UCSD-AML1 (cell line): ENCODE measurements around the gene CYSRT1.

Source experiments
- DNase-seq: peaks from one replicate; lab custom pipeline; 2025; ENCODE audit not compliant: unreplicated experiment; lab: John Stamatoyannopoulos, UW

The CYSRT1 gene, protein sequence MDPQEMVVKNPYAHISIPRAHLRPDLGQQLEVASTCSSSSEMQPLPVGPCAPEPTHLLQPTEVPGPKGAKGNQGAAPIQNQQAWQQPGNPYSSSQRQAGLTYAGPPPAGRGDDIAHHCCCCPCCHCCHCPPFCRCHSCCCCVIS

DNA sequence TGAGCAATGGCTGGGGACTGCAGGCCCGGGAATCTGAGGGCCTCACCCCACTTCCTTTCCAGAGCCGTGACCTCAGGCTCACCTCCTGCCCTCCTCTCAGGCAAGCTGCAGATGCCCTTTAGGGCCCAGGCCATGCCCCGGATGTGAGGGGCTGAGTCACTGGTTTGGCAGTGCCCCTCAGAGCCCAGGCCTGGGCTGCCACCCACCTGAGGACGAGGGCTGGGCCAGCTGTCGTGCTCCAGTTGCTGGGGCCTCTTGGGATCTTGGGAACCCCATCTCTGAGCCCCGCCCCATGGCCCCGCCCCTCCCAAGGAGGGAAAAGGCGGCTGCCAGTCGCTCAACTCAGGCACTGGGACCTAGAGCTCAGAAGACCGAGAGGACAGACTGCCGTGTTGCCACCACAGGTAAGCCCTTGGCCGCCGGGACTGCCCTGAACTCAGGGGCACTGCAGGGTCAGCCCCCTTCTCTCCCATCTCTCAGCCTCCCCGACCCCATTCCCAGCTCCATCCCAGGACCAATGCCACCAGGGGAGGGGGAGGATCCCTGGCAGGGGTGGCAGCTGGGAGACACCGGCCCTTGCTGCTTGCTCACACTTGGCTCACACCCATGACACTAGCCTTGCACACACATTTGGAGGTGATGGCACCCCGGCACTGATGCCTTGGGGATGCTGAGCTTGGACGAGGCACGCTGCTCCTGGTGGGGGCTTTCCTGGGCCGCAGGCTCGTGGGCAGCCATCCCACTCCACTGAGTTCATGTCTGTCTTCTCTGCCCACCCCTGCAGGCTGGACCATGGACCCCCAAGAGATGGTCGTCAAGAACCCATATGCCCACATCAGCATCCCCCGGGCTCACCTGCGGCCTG, at the start of gene CYSRT1:
CYSRT1 (plus strand) TSS at position 345 of the 865 bp plus-strand sequence; CDS start at position 793, 448 bp downstream.
- DNase-seq = peak; percentile 40

DNA sequence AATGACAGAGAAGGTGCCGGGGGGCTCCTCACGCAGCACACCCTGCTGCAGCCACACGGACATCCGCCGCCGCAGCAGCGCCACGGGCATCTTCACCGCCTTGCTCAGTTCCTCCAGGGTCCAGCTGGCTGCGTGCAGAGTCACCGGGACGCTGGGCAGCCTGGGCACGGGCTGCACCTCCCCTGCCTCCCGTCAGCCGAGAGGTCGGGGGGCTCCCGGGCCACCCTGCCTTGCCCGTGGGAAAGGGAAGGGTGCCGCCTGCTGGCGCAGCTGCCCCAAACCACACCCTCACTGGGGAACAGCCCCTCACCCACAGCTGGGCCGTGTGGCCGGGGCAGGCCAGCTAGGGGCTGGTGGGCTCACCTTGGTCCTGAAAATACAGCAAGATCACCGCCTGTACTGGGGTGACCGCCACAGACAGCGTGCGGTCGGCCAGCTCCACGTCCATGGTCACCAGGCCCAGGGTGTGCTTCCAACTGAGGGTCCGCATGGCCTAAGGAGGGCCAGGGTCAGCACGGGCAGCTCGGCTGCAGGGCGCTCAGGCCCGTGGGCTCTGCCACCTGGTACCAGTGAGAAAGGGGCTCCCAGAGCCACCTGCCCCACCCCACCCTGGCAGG, 49.5 kb upstream of the CYSRT1 start:
- no peak for DNase-seq

DNA sequence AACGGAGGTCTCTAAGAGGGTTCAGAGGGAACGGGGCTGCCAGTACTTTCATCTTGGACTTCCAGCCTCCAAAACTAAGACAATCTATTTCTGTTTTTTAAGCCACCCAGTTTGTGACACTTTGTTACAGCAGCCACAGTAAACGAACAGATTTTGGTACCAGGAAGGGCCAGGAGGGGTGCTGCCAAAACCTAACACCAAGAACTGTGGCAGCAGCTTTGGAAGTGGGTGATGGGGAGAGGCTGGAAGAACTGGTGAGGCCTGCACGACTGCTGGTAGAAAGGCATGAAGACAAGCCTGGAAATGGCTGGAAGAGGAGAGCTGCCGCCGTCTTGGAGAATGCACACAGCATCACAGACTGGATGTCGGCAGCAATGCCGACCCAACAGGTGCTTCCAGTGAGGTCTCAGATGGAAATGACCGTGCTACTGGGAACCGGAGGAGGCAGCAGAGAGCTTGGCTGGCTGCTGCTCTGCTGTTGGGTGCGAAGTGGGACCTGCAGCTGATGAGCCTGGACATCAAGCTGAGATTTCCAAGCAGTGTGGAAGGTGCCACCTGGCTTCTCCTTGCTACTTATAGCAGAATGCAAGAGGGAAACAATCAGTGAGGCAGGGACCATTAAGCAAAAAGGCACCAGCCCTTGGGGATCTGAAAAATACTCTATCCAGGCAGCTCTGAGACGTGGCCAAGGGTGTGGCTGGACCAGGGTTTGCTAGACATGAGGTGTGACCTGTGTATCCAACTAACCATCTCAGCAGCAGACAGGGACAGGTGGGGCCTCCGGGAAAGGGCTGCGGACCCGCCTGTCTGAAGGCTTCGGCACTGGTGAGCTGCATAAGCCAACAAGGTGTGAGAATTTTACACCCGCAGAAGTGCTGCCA, 48.4 kb upstream of the CYSRT1 start:
- no peak for DNase-seq

DNA sequence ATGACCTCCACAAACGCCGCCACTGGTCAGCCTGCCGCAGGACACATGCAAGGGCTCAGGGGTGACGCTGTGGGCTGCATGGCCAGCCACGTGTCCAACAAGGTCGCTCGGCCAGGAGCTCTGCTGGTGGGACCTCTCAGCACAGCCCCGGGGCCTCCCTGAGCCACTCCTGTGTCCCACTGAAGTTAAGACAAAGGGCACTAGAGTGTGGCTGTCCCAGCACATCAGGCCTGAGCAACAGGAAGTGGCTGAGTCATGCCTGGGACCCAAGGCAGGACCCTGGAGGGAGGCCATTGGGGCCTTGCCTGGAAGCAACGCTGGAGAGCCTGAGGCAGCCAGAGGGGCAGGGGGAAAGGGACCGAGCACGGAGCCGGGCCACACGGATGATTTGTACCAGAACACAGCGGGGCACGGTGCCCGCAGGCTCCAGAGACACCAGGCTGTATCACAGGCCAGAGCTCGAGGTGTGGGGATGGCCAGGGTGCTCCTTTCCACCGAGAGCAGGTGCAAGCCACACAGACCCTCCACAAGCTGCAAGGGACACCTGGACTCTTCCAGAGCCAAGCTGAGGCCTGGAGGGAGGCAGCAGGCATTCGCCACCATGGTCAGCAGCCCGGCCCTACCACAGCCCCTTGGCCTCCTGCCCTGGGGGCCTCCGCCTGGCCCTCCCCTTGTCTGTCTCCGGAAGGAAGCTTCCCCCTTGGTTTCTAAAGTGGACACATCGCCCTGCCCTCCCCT, 46.6 kb upstream of the CYSRT1 start:
- DNase-seq = no peak

DNA sequence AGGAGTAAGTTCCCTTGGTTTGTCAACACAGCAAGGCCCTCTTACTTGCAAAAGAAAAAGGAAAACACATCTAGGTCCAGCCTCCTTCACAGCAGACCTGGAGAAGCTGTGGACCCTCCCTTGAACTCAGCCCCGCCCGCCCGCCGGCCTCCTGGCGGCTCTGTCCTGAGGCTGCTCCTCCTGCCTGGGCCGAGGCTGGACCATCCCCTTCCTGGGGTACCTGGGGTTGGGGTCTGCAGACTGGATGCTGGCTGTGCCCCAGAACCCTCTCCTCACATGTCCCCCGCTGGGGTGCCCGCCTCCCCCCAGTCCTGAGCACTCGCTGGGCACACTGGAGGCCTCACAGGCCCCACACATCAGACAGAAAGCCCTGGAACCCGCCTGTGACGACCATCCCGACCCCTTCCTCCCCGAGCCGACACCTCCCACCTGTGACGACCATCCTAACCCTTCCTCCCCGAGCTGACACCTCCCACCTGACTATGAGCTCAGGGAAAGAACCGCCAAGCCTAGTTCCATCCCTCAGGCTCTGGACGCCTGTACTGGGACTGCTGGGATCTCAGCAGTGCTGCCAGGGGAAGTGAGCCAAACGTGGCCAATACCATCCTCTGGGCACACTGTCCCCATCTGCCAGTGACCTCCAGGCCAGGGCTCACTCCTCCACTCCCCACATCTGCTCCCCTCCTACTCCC, 45.9 kb upstream of the CYSRT1 start:
- no peak for DNase-seq

DNA sequence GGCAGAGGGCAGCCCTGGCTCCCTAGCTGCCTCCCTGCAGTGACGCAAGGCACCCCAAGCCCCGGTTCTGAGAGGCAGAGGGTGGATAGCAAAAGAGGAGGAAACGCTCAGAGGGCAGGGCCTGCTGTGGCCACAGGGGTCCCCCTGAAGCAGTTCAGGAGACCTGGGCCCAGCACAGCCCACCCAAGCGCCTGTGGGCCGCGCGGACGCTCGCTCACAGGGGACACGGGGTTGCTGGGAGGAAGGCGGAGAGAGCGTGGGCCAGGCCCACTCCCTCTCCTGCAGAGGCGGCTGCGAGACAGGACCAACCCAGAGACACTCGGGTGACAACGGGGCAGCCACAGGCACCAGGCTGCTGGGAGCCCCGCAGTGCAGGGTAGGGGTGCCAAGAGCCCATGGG, 45.2 kb upstream of the CYSRT1 start:
- DNase-seq = no peak

DNA sequence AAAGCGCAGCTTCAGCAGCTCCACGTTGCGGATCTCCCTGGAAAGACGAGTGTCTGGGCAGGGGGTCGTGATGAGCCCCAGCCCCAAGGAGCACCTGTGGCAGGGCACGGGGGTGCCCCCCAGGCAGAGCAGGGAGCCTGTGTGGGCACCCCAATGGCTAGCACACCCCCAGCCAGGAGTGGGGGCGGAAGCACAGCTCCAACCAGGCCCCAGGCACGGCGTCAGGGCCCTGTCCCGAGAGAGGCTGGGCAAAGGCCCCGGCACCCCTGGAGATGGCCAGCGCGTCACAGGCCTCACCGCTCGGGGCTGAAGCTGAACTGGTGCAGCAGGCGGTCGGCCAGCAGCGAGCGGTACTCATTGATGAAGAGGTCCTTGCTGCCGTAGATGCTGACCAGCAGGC, 44.5 kb upstream of the CYSRT1 start:
- no peak for DNase-seq

DNA sequence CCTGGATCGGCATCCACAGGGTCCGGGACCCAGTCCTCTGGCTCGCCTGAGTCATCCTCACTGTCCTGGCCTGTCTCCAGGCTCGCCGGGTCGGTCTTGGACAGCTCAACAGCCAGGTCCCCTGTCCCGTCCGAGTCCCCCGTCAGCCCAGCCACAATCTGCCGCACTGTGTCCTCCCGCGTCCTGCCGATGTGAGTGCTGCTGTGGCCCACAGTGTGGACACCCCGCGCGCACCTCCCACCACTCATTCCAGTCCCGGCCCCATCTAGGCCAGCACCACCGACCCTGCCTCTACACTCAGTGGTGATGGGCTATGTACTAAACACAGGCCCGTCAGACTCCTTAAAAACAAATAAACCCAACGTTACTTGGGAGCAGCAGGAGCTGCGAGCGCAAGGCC, 43.3 kb upstream of the CYSRT1 start:
- DNase-seq = no peak

DNA sequence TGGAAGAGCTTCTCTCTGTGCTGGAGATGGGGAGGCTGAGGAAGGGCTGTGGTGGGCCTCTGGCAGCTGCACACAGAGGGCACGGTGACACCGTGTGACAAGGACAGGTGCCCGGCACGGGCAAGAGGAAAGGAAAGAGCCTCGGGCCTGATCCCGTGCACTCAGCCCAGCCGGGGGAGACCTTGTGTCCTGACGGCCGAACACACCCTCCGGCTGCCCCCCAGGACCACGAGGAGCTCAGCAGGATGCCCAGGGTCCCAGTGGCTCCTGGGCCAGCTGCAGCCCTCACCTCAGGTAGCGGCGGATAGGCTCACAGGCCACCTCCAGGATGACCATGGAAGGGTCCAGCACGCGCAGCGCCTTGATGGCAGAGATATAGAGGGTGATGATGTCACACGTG, 42.1 kb upstream of the CYSRT1 start:
- DNase-seq = no peak

DNA sequence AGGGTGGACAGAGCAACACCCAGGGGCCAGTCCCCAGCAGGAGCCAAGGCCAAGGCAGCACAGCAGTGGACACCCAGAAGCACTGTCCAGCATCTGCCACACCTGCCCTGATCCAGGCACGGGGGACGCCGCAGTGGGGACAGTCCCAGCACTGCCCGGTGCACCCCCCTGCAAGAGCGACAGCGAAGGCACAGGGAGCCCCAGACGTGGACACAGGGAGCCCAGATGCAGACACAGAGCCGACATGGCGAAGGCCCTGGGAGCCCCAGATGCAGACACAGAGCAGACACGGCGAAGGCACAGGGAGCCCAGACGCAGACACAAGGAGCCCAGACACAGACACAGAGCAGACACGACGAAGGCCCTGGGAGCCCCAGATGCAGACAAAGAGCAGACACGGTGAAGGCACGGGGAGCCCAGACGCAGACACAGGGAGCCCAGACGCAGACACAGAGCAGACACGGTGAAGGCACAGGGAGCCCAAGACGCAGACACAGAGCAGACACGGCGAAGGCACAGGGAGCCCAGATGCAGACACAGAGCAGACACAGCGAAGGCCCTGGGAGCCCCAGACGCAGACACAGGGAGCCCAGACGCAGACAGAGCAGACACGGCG, 40.9 kb upstream of the CYSRT1 start:
- no peak for DNase-seq

DNA sequence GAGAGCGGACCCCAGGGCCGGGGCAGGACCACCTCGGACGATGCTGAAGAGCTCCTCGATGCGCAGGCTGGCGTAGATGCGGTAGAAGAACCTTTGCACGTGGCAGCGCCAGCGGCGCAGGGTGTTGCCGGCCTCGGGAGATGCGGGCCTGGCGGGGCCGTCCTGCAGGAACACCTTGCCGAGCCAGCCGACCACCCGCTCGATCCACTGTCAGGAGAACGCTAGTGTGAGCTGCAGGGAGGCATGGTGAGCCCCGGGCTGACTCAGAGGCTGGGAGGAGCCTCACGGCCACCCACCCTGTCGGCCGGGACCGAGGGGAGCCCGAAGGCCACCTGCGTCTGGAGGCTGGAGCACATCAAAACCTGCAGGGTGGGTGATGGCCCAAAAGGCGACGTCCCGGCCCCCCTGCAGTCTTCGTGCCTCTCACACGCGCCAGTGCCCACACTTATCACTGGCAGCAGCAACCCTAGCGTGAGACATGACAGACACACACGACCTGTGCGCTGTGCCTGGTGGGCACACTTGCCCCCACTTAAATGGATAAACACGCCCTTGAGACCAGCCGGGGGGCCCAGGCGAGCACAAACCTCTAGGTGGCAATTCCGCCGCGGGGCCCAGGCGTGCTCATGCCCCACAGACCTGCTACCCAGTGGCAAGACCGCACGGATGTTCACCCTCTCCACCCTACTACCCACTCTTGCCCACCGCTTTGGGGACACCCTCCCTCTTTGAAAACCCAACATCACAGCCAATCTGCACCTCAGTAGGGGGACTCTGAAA, 39.9 kb upstream of the CYSRT1 start:
- DNase-seq = no peak

DNA sequence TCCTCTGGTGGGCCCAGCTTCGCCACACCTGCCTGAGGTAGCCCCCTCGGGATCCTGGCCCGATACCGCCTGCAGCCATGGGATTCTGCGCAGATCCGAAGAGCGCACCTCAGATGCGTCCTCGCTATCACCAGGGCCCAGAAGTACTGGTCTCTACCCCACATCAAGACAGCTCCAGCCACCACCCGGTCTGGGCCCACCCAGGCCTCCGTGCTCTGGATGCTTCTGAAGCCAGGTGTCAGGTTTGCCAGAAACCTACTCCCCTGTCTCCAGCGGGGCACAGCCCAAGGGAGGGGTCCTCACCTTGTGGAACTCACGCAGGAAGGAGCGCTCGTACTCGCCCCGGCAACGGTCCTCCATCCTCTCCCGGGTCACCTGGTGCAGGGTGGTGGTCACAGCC, 39.1 kb upstream of the CYSRT1 start:
- no peak for DNase-seq

DNA sequence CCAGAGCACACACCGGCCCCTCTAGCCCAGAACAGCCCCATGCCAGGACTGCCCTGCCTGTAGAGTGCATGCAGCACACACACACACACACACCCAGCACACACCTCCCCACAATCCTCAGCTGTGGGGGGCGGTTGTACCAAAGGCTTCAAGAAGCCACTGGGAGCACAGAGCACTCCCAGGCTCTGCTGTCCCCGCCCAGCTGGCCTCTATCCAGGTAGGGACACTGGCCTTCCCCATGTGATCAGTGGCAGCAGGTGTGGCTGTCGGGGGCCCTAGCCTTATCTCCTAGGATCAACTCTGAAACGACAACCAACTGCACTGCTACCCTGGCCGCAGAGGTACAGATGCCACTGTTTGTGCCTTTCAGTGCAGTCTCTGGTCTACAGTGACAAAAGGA, 38.6 kb upstream of the CYSRT1 start:
- DNase-seq = no peak

DNA sequence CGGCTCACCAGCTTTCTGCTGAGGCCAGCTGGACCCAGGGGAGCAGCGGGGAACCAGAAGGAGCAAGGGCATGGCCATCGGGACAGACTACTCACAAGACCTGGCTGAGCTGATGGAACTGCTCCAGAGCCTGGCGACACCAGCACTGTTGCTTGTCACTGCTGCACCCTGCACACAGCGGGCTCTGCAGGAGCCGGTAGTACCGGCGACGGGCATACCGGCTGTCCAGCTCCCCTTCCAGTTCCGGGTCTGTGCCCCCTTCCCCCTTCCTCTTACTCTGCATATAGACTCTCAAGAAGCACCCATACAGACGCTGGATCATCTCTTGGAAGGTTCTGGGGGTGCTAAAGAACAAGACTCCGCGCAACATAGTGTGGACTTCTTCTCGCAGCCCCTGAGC, 37.6 kb upstream of the CYSRT1 start:
- no peak for DNase-seq

DNA sequence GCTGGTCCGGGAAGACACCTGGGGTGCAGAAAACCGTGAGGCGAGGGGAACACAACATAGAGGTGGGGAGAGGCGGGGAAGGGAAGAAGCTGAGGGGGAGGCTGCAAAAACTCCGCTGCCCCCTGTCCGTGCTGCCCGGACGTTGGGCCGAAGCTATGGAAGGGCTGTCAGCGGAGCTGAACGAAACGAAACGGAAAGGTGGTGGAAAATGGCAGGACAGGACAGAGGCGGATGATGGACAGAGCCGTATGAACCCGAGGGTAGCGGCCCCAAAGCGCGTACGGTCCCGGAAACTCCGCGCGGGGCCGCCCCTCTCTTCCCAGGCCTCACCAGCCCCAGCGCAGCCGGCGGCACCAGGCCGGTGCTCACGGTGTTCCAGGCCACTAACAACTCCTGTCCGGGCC, 36.9 kb upstream of the CYSRT1 start:
- no peak for DNase-seq

DNA sequence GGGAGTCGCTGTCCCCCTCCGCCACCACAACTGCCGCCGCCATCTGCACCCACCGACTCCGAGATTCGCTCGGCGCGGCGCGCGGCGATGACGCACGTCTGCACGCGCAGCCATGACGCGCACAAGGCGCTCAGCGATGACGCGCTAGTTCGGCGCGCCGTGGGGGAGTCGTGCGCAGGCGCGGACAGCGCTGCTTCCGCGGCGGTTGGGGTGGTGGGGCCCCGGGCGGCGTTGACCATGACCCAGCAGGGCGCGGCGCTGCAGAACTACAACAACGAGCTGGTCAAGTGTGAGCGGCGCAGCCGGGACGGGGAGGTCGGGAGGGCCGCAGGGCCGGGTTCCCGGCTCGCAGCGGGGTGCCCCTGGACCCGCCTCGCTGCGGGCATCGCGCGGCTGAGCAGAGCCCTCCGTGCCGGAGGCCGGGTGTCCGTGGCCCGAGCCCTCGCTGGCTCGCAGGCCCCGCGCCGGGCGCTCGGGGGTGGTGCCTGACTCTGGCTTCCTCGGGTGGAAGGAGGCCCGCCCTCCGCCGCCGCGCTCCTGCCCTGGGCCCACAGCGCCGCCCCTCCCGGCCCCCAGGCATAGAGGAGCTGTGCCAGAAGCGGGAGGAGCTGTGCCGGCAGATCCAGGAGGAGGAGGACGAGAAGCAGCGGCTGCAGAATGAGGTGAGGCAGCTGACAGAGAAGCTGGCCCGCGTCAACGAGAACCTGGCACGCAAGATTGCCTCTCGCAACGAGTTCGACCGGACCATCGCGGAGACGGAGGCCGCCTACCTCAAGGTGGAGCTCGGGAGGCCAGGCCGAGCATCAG, 36.3 kb upstream of the CYSRT1 start, which contains the start of the genes ANAPC2 and SSNA1:
ANAPC2 (minus strand) TSS at position 71 of the 807 bp plus-strand sequence; CDS start at position 43, 28 bp downstream.
SSNA1 (plus strand) TSS at position 187 of the 807 bp plus-strand sequence; CDS start at position 238, 51 bp downstream.
- DNase-seq = peak; percentile 97
